BJ (cell line): ENCODE results near the gene PHKB. TPM values are rescaled to one million over a fixed set of nuclear protein-coding genes. Genes with fewer than 3 reads are reported as not detected.
A peak's percentile ranks its signal among the peaks of the same experiment; 100 is the strongest.

Experiments used
- CTCF ChIA-PET: fragments of 350-600 bp; formaldehyde crosslinking; extraction: SDS; loops from one replicate; lab custom pipeline; 2021; ENCODE audit warnings: antibody characterized with exemption, inconsistent platforms; lab: Yijun Ruan, JAX
- POLR2A ChIA-PET: fragments of 300-600 bp; sonication (Branson Sonifier 250); formaldehyde crosslinking; extraction: SDS; loops from one replicate; lab custom pipeline; 2021; ENCODE audit warnings: antibody characterized with exemption; lab: Charles Lee
- DNase-seq: peaks from one replicate; pipeline ENCODE4 v3.0.0-alpha.2; 2011; ENCODE audit warnings: low read depth
- H3K27me3 ChIP-seq: 2 replicates; pipeline ENCODE4 v1.6.0; 2011; ENCODE audit warnings: low read length; ENCODE audit not compliant: control insufficient read depth, insufficient read depth
- H3K36me3 ChIP-seq: 2 replicates; pipeline ENCODE4 v1.5.1; 2011; ENCODE audit warnings: low read length; ENCODE audit not compliant: control insufficient read depth, insufficient read depth
- H3K4me3 ChIP-seq: 2 replicates; pipeline ENCODE4 v1.5.1; 2011; ENCODE audit warnings: low read depth, mild to moderate bottlenecking, control low read depth, low read length
- polyA plus RNA-seq: library from polyadenylated mRNA; depleted of rRNA; stranded (reverse); fragments of >200 nt; gene quantifications from 2 replicates; pipeline ENCODE4 v1.2.3, GENCODE V29; 2011
- TF ChIP-seq, protein P1 (sequence below): IDR thresholded peaks from 2 replicates; pipeline ENCODE4 v1.5.1; 2011; ENCODE audit warnings: low read depth, mild to moderate bottlenecking, control low read depth, inconsistent platforms, low read length, moderate library complexity; ENCODE audit not compliant: insufficient read depth

The PHKB gene
- polyA plus RNA-seq, 1 experiment, result 44.9 TPM

DNA sequence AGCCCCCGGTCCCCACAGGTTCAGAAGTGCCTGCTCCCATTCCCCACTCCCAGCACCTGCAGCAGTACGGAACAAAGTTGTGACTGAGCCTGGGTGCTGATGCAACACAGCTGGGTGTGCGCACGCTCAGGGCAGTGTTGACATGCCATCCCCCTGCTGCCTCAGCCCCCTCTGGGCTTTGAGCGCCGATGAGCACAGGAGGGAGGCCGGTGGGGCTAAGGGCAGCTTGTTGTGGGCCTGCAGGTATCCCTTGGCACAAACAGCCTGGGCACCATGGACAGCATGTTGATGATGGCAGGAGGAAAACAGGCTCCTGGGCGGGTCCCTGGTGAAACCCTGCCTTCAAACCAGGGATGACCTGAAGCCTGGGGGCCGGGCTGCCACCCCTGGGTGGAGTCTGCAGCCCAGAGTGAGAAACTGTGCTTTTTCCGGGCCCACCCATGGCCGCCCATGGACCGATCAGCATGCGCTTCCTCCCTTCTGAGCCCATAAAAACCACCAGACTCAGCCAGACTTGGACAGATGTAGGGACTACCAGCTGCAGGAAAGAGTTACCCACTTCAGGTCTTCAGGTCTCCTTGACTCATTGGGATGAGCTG is 175.5 kb downstream of the PHKB start:
- CTCF ChIA-PET, result no interaction called here
- Histone ChIP-seq H3K4me3 (no peak overlapping the region), H3K27me3 (no peaks in the 10 kb centered on the region), H3K36me3 (no peaks in the 10 kb centered on the region; the same call in 1 of the 2 replicates)
- DNase-seq, result no peak
- TF ChIP-seq, protein P1, sequence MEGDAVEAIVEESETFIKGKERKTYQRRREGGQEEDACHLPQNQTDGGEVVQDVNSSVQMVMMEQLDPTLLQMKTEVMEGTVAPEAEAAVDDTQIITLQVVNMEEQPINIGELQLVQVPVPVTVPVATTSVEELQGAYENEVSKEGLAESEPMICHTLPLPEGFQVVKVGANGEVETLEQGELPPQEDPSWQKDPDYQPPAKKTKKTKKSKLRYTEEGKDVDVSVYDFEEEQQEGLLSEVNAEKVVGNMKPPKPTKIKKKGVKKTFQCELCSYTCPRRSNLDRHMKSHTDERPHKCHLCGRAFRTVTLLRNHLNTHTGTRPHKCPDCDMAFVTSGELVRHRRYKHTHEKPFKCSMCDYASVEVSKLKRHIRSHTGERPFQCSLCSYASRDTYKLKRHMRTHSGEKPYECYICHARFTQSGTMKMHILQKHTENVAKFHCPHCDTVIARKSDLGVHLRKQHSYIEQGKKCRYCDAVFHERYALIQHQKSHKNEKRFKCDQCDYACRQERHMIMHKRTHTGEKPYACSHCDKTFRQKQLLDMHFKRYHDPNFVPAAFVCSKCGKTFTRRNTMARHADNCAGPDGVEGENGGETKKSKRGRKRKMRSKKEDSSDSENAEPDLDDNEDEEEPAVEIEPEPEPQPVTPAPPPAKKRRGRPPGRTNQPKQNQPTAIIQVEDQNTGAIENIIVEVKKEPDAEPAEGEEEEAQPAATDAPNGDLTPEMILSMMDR, result no peak
- POLR2A ChIA-PET, result no interaction called here

DNA sequence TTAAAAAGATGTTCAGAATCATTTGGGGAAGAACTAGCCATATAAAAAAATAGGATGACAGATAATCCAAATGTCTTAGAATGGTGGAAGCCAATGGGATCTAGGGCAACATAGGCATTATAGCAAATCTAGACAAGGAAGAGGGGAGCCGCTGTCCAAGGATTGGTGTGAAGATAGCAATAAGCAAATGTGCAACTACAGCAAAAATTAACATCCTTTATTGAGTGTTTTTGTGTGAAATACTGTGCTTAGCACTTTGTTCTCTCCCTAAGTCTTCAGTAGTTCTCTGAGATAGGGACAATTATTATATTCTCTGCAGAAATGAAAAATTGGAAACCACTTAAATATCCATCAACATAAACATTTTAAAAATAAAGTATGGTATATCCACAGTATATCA is 177.0 kb downstream of the PHKB start:
- Histone ChIP-seq H3K4me3 (no peak overlapping the region), H3K27me3 (no peaks in the 10 kb centered on the region), H3K36me3 (no peaks in the 10 kb centered on the region; the same call in 1 of the 2 replicates)
- DNase-seq, result no peak
- CTCF ChIA-PET, result no interaction called here
- TF ChIP-seq, protein P1, result no peak
- POLR2A ChIA-PET, result no interaction called here

DNA sequence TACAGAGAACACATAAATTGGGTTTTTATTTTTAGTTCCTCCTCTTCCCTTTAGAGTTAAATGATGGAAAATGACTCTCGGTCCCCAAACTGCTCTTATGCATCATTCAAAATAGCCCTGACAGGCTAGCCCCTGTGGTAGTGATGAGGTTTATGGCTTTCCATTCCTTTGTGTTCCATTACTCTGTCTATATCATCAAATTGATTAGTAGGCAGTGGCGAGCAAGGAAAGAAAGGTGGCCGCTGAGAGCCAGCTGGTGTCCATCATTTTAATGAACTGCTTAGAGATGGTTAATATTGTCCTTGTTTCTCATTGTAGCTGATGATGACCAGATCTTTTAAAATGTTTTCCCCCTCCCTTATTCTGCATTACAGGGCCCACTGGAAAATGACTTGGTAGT is 179.5 kb downstream of the PHKB start:
- TF ChIP-seq, protein P1, result no peak
- POLR2A ChIA-PET, result no interaction called here
- no peaks in the 10 kb centered on the region; the same call in 1 of the 2 replicates for H3K36me3 ChIP-seq
- DNase-seq, result no peak
- no peak overlapping the region for H3K4me3 ChIP-seq
- CTCF ChIA-PET, result no interaction called here
- no peaks in the 10 kb centered on the region for H3K27me3 ChIP-seq

DNA sequence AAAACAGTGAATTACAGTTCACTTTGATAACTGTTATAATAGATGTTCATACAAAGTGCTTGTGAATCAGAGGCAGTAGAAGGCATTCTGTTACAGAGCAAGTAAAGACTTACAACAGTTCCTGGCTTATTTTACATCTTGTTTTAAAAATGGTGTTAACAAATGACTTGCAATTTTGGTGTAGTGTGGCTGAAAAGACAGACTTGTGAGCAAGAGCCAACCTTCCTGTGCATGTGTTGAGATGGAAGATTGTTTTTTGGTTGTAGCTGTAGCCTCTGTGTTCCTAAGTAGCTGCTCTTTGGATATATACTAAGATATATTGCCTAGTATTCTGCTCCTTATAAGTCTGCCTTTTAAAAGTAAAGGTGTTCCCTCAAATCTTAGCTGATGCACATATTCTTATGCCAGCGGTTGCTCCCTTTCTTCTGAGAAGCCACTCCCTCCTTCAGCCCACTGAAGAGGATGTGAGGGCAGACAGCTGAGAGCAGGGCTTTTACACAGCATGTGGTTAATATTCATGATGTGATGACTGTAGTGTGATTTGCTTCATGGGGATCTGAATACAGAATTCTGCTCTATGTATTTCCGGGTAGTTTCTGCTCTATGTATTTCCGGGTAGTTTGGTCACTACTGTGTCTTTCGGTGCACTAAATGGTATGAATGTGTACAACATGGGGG is 182.3 kb downstream of the PHKB start:
- ChIA-PET CTCF (no interaction called here), POLR2A (no interaction called here)
- no peaks in the 10 kb centered on the region for H3K36me3 ChIP-seq
- TF ChIP-seq, protein P1, result no peak
- DNase-seq, result no peak
- no peak overlapping the region for H3K4me3 ChIP-seq
- H3K27me3 ChIP-seq, result no peaks in the 10 kb centered on the region

DNA sequence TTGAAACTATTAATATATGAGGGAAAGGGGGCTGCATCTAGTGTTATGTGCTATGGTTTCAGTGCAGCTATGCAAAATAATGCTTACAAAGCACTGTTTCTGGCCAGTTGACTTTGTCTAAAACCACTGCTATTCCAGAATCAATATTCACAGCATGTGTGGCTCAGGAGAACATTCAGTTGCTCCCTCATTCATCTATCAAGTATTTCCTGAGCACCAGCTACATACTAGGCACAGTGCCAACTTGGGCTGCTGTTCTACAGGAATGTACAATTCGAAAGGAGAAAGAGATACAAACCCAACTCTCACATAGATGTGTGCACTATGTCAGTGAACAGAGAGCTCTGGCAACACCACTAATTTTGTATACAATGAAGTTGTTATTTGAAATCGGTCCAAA is 183.0 kb downstream of the PHKB start:
- no peaks in the 10 kb centered on the region for H3K27me3 ChIP-seq
- TF ChIP-seq, protein P1, result no peak
- ChIA-PET POLR2A (no interaction called here), CTCF (no interaction called here)
- H3K36me3 ChIP-seq, result no peaks in the 10 kb centered on the region
- H3K4me3 ChIP-seq, result no peak overlapping the region
- peak; percentile 16 for DNase-seq
